CD14-positive monocyte (primary cell): ENCODE data around the gene SNAPC2. TPM values are rescaled to one million over a fixed set of nuclear protein-coding genes. Genes with fewer than 3 reads are reported as not detected.

Experiments
- DNase-seq, 3 donors: peaks; one replicate each; pipeline ENCODE4 v3.0.0-alpha.2; 2011 to 2022
- H2AFZ ChIP-seq: 2 replicates; pipeline ENCODE4 v1.6.0; 2012; ENCODE audit warnings: mild to moderate bottlenecking, low read depth, low read length, inconsistent platforms; ENCODE audit not compliant: insufficient read depth, poor library complexity, severe bottlenecking
- H3K27ac ChIP-seq, 2 donors: 1 replicate in 1 of 2; 2 replicates in 1 of 2; pipeline ENCODE4 v1.5.1; 2012 to 2013; ENCODE audit warnings: low read length in 2 of 2, control low read depth in 1 of 2, inconsistent platforms in 1 of 2, low read depth in 1 of 2, mild to moderate bottlenecking in 1 of 2
- H3K27me3 ChIP-seq, 2 donors: one replicate each; pipeline versions ENCODE4 v1.6.0 to v1.6.1; 2011 to 2013; ENCODE audit warnings: low read length in 2 of 2; ENCODE audit not compliant: control insufficient read depth in 2 of 2, insufficient read depth in 2 of 2
- H3K36me3 ChIP-seq, 2 donors: replicated peaks in 1 of 2; 1 replicate in 1 of 2; 2 replicates in 1 of 2; pipeline versions ENCODE4 v1.5.1 to v1.6.1; 2012 to 2013; ENCODE audit warnings: low read length in 2 of 2, control low read depth in 1 of 2, inconsistent platforms in 1 of 2, mild to moderate bottlenecking in 1 of 2; ENCODE audit not compliant: insufficient read depth in 2 of 2, control insufficient read depth in 1 of 2
- H3K4me1 ChIP-seq, 2 donors: 1 replicate in 1 of 2; 2 replicates in 1 of 2; pipeline versions ENCODE4 v1.5.1 to v1.6.1; 2012 to 2013; ENCODE audit warnings: low read length in 2 of 2, control low read depth in 1 of 2, inconsistent platforms in 1 of 2, mild to moderate bottlenecking in 1 of 2, moderate library complexity in 1 of 2; ENCODE audit not compliant: insufficient read depth in 2 of 2, control insufficient read depth in 1 of 2
- H3K4me2 ChIP-seq: replicated peaks from 2 replicates; pipeline ENCODE3; 2012; ENCODE audit warnings: low read length, moderate library complexity, mild to moderate bottlenecking; ENCODE audit not compliant: poor library complexity, severe bottlenecking; ENCODE audit errors: extremely low read depth
- H3K4me3 ChIP-seq, 3 experiments: fragments of 200-600 bp in 1 of 3; sonication (generic) in 1 of 3; replicated peaks in 1 of 3; 1 replicate in 2 of 3; 2 replicates in 1 of 3; pipeline ENCODE4 v1.5.1; 2011 to 2013; ENCODE audit warnings: low read length in 3 of 3, mild to moderate bottlenecking in 3 of 3, control low read depth in 2 of 3, low read depth in 2 of 3, inconsistent platforms in 1 of 3, moderate library complexity in 1 of 3
- H3K79me2 ChIP-seq: 2 replicates; pipeline ENCODE4 v1.6.0; 2012; ENCODE audit warnings: mild to moderate bottlenecking, control low read depth, inconsistent platforms, low read length, moderate library complexity; ENCODE audit not compliant: insufficient read depth
- H3K9ac ChIP-seq: 2 replicates; pipeline ENCODE4 v1.6.0; 2017; ENCODE audit warnings: low read length, mild to moderate bottlenecking; ENCODE audit not compliant: insufficient read depth, poor library complexity, severe bottlenecking
- H3K9me3 ChIP-seq, 2 donors: replicated peaks in 1 of 2; 1 replicate in 1 of 2; 2 replicates in 1 of 2; pipeline versions ENCODE4 v1.5.1 to v1.6.1; 2012 to 2013; ENCODE audit warnings: low read length in 2 of 2, control low read depth in 1 of 2; ENCODE audit not compliant: control insufficient read depth in 1 of 2, insufficient read depth in 1 of 2
- H4K20me1 ChIP-seq: 2 replicates; pipeline ENCODE4 v1.6.0; 2012; ENCODE audit warnings: mild to moderate bottlenecking, low read length, control low read depth, moderate library complexity; ENCODE audit not compliant: insufficient read depth
- H3K27ac Mint-ChIP-seq, 7 donors: one replicate each; pipeline ENCODE4 v1.8.0; 2020; ENCODE audit warnings: mild to moderate bottlenecking in 7 of 7, mixed read lengths in 7 of 7, moderate library complexity in 6 of 7, inconsistent platforms in 2 of 7
- H3K27me3 Mint-ChIP-seq, 3 donors: one replicate each; pipeline ENCODE4 v1.8.0; 2021 to 2022; ENCODE audit warnings: low read depth in 3 of 3, mild to moderate bottlenecking in 3 of 3, mixed read lengths in 3 of 3, moderate library complexity in 3 of 3, inconsistent platforms in 1 of 3
- H3K36me3 Mint-ChIP-seq, 2 donors: one replicate each; pipeline ENCODE4 v1.8.0; 2020; ENCODE audit warnings: mixed read lengths in 2 of 2, inconsistent platforms in 1 of 2, mild to moderate bottlenecking in 1 of 2
- H3K4me1 Mint-ChIP-seq: one replicate; pipeline ENCODE4 v1.8.0; 2020; ENCODE audit warnings: mild to moderate bottlenecking, mixed read lengths
- H3K4me3 Mint-ChIP-seq, 2 donors: one replicate each; pipeline ENCODE4 v1.8.0; 2020; ENCODE audit warnings: mild to moderate bottlenecking in 2 of 2, mixed read lengths in 2 of 2, moderate library complexity in 1 of 2
- H3K9me3 Mint-ChIP-seq, 7 donors: one replicate each; pipeline ENCODE4 v1.8.0; 2020 to 2022; ENCODE audit warnings: mixed read lengths in 7 of 7, mild to moderate bottlenecking in 6 of 7, moderate library complexity in 6 of 7, inconsistent platforms in 2 of 7
- CTCF ChIP-seq: fragments of 200-600 bp; IDR thresholded peaks from one replicate; pipeline ENCODE4 v1.8.0; 2022; ENCODE audit warnings: antibody characterized with exemption, mild to moderate bottlenecking
- WGBS: methylation state at CpG from one replicate; pipeline ENCODE4 v1.1.5; 2013; ENCODE audit warnings: missing lambda C conversion rate; ENCODE audit not compliant: insufficient coverage; 5-methylcytosine and 5-hydroxymethylcytosine counted together
- intact Hi-C, 2 donors: fragments of 100-400 bp; cut with micrococcal nuclease; formaldehyde crosslinking; loops; one replicate each; pipeline versions ENCODE4 v1.15.0 to v1.15.1; 2023
- polyA plus RNA-seq, 3 donors: library from polyadenylated mRNA; depleted of rRNA in 1 of 3; unstranded in 2 of 3; stranded (reverse) in 1 of 3; fragments of 300-500 nt in 2 of 3; fragments of >200 nt in 1 of 3; fragmentation: Illumina TruSeq in 2 of 3; gene quantifications; 1 replicate in 2 of 3; 2 replicates in 1 of 3; pipeline ENCODE4 v1.2.3, GENCODE V29; 2012 to 2021

SNAPC2 gene
- polyA plus RNA-seq, 3 donors, result 15.7 to 27.5 (median 18.3) TPM

GRCh38 chr19:7943444-7944176 lies 23.5 kb downstream of the SNAPC2 start, which contains the start of gene TIMM44:
TSS of gene TIMM44 (minus strand) at chr19:7943666. CDS start at chr19:7943651, 15 bp downstream.
- DNase-seq, result peak; percentile 99 to 100 (median 99)
- Histone ChIP-seq H4K20me1 (no peaks in the 10 kb centered on the region), H3K9ac (peak within 1 kb of the TSS; percentile 89), H3K4me3 (peak within 1 kb of the TSS; percentile 44 to 84 (median 84)), H3K4me1 (peaks cover 8 to 21% of the 10 kb centered on the region in 2 donors), H3K9me3 (no peaks in the 10 kb centered on the region), H3K4me2 (peak within 1 kb of the TSS; percentile 79), H3K79me2 (peaks cover 23% of the 10 kb centered on the region), H3K27me3 (no peaks in the 10 kb centered on the region), H3K36me3 (peaks cover 16 to 17% of the 10 kb centered on the region in 2 donors), H2AFZ (peak within 1 kb of the TSS; percentile 93), H3K27ac (peak within 1 kb of the TSS; percentile 90 to 91)
- intact Hi-C loops, result loop anchor here (1.0 to 10.0 kb wide), 3 partner anchors 23 to 311 kb away; partner anchors contain the start of gene SNAPC2 (in 1 of the 2)
- peaks cover 0 to 2% (median 0%) of the 10 kb centered on the region in 7 donors for H3K9me3 Mint-ChIP-seq
- peak within 1 kb of the TSS; percentile 87 to 92 for H3K4me3 Mint-ChIP-seq
- peaks cover 15 to 24% of the 10 kb centered on the region in 2 donors for H3K36me3 Mint-ChIP-seq
- H3K27ac Mint-ChIP-seq, result peak within 1 kb of the TSS; percentile 94 to 98 (median 97)
- peaks cover 0 to 3% (median 0%) of the 10 kb centered on the region in 3 donors for H3K27me3 Mint-ChIP-seq
- TF ChIP-seq CTCF, result no peak
- H3K4me1 Mint-ChIP-seq, result peaks cover 18% of the 10 kb centered on the region
- WGBS, result 0% methylated on average over 56 of the region's 56 CpGs

GRCh38 chr19:7944177-7944761 lies 24.1 kb downstream of the SNAPC2 start:
- Histone ChIP-seq H3K36me3 (peaks cover 14 to 16% of the 10 kb centered on the region in 2 donors), H3K9me3 (no peaks in the 10 kb centered on the region), H3K4me2 (peak overlapping the region; percentile 76), H4K20me1 (no peaks in the 10 kb centered on the region), H3K79me2 (peaks cover 23% of the 10 kb centered on the region), H3K27me3 (no peaks in the 10 kb centered on the region), H2AFZ (peak overlapping the region; percentile 93), H3K4me1 (peaks cover 8 to 21% of the 10 kb centered on the region in 2 donors), H3K4me3 (peak overlapping the region; percentile 44 to 84 (median 48)), H3K9ac (peak overlapping the region; percentile 89), H3K27ac (peak overlapping the region; percentile 66 to 91)
- TF ChIP-seq CTCF, result peak; percentile 94
- WGBS, result 8% methylated on average over 12 of the region's 18 CpGs
- Mint-ChIP-seq H3K4me1 (peaks cover 18% of the 10 kb centered on the region), H3K27me3 (peaks cover 0 to 3% (median 0%) of the 10 kb centered on the region in 3 donors), H3K36me3 (peaks cover 10 to 18% of the 10 kb centered on the region in 2 donors), H3K4me3 (peak overlapping the region; percentile 87 to 92), H3K27ac (peak overlapping the region; percentile 94 to 98 (median 97)), H3K9me3 (peaks cover 0 to 2% (median 0%) of the 10 kb centered on the region in 7 donors)
- peak; percentile 84 to 85 (median 84) for DNase-seq
- intact Hi-C loops, result loop anchor here (2.0 to 10.0 kb wide), 2 partner anchors 59 to 311 kb away; no protein-coding TSS in a partner anchor
